Right lung (tissue), 5 donors: ENCODE data around the gene TPK1. TPM values are rescaled to one million over a fixed set of nuclear protein-coding genes. Genes with fewer than 3 reads are reported as not detected.
"Not testable (repeated sequence)": the region's sequence is repeated elsewhere in the genome, so short reads cannot be mapped to it uniquely, and the experiment has no call there.

ENCODE experiments used
- DNase-seq, 2 donors: peaks; one replicate each; pipeline ENCODE4 v3.0.0-alpha.2; 2013
- polyA plus RNA-seq, 5 donors: library from polyadenylated mRNA; unstranded; fragments of 120-200 nt; gene quantifications; one replicate each; pipeline versions ENCODE4 v1.2.1 to v1.2.3, GENCODE V29; 2013; ENCODE audit warnings: inconsistent platforms in 1 of 5, low replicate concordance in 1 of 5; ENCODE audit not compliant: insufficient read length in 5 of 5, insufficient read depth in 1 of 5

TPK1 gene
- polyA plus RNA-seq, 5 donors: 3.2 to 6.0 (median 4.9) TPM

DNA sequence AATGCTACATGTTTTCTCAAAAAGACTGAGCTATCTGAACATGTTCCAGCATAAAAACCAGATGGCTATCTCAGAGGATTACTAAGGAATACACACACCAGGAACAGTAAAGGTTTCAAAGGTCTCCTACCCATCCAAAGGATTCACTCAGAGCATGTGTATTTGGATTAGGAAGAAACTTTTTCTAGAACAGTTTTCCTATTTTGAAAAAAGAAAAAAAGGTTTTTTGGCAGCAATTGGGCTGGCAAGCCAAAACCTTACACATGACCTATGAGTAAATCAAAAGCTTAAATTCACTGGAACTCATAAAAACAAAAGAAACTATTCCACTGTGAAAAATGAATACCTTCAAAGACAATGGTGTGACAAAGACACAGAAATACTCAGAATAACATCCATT is 9.6 kb downstream of the TPK1 start:
- DNase-seq: no peak

DNA sequence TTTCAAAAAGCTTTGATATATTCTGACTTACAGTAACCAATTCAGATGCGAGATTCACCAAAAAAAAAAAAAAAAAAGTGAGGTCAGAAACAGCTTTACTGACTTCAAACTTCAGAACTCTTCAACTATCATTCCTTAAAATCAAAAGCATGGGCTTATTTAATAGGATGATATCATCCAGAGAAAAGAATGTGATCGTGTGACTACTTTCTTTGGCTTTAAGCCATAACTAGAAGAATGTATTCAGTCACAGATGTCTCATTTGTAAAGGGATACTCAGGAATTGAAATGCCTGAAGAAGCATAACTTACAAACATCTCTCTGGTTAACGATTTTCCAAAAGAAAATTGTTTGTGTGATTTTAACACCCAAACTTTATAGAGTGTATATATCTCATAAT is 11.5 kb downstream of the TPK1 start:
- no peak for DNase-seq

DNA sequence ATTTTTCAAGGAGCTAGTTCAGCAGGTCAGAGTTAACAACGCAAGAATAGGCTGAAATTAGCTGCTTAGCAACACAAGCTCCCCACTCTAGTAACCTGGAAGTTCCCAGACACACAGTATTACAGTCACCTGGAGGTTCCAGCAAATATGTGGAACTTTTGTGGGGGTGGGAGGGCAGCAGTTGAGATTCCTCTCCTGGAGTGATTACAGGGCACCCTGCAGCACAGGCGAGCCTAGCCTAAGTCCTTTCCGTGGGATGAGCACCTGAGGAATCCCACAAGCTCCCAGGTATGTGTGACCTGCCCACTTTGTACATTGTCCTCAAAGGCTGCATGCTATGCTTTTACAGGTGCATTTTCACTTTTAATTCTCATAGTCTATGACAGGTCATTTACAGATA is 13.6 kb downstream of the TPK1 start:
- no peak for DNase-seq

DNA sequence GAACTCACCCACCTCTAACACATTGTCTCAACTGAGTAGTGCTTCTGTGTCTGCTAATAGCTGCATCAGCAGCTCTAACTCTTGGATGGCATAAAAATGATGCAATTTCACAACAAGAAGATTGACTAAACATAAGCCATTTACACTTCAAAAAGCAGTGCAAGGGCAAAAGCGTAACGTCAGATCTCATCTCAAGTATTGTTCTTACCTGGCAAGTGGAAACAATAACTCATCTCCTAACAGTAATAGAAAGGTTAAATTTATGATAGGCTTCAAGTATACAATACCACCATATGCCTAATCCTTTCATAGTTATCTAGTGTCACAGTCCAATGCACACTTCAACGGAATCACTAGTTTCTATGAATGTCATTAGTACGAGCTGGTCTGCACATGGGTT is 14.8 kb downstream of the TPK1 start:
- DNase-seq: no peak

DNA sequence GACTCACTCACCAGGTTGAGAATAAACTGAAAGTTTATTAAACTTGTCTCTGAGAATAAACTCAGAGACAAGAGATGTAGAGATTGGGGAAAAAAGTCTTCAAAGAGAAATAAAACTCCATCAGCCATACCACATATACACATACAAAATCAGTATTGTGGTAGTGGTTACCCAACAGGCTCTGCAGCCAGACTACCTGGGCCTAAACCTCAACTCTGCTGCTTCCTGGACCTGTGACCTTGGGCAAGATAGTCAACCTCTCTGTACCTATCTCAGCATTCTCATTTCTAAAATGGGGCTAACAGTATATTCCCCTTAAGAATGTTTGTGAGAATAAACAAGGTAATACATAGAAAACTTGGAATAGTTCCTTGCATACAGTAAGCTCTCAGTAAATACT is 15.3 kb downstream of the TPK1 start:
- no peak for DNase-seq

DNA sequence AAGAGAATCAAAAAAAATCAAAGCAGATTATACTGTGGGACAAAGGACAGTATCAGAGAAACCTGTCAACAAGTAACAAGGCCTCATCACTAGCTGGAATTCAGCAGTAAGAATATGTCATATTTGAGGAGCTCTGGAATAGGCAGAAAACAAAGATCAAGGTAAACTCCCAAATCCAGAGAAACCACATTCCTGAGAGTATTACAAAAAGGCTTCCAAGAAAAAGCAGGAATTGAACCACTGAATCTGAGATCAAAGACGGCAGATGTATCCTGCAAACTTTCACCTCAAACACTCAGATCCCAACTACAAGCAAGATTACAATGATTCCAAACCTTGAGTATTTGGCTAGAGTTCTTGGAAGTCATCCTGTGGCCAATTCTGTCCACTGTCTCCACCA is 16.3 kb downstream of the TPK1 start:
- no peak for DNase-seq

DNA sequence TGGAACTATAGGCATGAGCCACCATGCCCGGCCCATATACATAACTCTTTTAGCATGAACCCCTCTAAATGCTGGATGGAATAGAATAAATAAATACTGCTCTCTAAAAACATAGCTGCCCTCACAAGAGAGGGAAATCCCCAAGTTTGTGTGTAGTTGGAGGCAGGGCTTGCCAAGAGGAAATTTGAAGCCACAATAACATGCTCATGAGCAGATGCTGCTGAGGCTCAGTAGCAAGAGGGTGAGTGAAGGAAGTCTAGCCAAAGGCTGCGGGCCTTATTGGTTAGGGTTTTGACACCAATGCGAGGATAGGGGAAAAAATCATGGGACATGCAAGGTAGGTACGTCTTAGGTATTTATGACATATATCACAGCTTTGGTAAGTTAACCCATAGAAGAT is 17.3 kb downstream of the TPK1 start:
- no peak for DNase-seq

DNA sequence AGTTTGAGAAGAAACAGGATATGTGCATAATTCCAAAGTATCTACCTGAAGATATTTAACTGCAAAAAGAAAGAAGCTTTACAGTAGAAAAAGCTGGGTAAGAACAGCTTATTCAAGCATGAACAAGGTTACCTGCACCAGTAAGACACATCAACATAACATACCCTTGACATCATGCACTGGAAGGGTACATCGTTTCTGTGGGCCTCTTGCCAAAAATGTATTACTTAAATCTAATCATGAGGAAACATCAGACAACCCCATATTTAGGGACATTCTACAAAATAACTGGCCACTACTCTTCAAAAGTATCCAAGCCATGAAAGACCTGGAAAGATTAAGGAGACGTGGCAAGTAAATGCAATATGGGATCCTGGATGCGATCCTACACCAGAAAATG is 18.9 kb downstream of the TPK1 start:
- DNase-seq: no peak

DNA sequence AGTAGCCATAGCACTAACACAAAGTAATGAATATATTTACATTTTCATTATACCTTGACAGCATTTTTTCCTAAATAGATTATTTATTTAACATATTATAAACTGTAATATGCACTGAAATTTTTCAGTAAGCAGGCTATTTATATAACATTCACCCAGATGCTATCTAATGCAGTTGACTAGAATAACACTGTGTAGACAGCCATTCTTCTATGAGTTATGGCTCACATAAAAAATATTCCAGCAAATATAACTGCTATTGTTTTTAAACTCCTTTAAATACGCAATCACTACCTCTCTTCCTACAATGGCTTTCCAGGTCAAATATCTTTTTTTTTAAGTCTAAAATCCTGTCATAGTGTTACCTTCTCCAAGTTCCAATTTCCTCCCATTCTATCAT is 21.6 kb downstream of the TPK1 start:
- no peak for DNase-seq

DNA sequence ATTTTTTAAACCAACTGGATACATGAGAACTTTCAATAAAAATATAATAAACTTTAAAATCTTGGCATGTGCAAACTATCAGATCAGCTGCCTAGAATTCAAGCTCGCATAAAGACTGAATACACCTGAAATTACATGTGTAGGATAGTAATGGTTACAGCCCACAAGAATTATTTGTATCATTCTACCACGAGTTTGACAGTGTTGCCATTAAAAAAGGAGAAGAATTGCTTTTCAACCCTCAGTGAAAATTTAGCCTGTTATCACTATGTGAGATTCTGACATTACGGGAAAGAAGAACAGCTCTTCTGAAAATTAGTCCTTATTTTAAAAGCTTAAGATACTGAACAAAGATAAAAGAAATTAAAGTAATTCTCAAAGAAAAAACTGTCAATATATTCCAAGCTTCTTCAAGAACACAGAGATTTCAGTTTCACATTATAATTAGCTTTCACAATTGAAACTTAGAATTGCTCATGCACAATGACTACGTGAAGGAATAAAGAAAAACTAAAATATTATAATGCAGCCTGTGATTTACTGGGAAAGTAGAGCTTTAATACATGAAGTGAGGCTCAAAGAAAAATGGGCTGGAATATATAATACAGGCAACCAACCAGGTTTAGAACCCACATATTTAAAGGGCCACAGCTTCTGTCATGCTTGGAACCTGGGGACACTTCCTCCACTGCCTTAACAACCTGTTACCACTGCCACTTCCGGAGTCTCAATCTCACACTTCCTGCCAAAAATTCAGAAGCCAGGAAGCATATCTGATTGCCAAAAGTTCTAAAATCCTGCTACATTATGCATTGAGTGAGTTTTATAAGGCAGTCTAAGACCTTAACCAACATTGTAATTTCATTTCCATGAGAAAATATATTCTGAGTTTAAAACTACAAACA is 23.2 kb downstream of the TPK1 start:
- no peak for DNase-seq

DNA sequence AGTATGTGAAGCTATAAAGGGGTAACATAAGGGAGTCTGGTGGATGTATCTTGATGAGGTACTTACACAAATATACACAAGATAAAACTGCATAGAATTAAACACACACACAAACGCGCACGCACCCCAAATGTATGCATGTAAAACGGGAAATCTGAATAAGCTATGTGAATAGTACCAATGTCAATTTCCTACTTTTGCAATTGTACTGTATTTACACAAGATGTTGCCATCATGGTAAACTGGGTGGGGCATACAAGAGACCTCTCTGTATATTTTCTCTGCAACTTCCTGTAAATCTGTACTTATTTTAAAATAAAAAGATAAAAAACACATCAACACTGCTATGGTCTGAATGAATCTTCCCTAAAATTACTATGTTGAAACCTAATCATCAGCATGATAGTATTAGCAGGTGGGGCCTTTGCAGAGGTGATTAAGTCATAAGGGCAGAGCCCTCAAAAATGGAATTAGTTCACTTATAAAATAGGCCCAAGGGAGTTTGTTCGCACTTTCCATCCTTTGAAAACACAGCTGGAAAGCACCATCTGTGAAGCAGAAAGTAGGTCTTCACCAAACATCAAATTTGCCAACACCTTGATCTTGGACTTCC is 30.1 kb downstream of the TPK1 start:
- DNase-seq: no peak

DNA sequence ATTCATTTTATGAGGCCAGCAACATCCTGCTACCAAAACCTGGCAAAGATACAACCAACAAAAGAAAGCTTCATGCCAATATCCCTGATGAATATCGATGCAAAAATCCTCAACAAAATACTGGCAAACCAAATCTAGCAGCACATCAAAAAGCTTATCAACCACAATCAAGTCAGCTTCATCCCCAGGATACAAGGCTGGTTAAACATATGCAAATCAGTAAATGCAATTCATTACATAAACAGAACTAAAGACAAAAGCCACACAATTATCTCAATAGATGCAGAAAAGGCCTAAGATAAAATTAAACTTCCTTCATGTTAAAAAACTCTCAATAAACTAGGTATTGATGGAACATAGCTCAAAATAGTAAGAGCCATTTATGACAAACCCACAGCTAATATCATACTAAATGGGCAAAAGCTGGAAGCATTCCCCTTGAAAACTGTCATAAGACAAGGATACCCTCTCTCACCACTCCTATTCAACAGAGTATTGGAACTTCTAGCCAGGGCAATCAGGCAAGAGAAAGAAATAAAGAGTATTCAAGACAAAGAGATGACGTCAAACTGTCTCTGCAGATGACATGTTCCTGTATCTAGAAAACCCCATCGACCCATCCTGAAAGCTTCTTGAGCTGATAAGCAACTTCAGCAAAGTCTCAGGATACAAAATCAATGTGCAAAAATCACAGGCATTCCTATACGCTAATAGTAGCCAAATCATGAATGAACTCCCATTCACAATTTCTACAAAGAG is 35.0 kb downstream of the TPK1 start:
- DNase-seq: not testable (repeated sequence)

DNA sequence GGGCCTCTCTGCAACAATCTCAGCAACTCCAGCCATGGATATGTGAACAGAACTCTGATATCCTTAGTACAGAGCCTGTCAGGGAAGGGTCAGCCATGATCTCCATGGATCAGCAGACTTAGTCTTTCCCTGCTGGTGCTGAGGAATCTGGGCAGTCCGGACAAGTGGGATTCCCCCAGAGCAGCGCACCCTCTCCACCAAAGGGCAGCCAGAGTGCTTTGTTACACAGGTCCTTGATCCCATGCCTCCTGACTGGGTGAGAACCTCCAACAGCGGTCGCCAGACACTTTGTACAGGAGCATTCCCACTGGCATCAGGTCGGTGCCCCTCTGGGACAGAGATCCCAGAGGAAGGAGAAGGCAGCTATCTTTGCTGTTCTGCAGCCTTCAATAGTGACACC is 38.9 kb downstream of the TPK1 start:
- DNase-seq: no peak

DNA sequence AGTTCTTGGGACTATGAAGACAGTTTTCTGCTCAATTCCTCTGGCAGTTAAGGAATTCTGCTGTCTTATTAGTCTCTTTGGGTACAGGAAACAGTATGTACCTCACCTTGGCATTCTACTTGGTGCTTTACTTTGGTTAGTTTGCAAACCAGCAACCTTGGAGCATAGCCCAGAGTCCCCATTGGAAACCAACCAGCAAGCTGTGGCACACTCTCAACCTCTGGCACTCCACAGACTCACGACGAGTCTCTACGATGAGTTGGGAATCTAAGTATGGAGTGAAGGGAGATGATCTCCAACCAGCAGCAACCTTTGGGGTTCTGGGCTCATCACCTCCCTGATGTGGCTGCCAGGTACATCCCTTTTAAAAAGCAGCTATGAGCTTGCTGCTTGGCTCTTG is 43.8 kb downstream of the TPK1 start:
- no peak for DNase-seq

DNA sequence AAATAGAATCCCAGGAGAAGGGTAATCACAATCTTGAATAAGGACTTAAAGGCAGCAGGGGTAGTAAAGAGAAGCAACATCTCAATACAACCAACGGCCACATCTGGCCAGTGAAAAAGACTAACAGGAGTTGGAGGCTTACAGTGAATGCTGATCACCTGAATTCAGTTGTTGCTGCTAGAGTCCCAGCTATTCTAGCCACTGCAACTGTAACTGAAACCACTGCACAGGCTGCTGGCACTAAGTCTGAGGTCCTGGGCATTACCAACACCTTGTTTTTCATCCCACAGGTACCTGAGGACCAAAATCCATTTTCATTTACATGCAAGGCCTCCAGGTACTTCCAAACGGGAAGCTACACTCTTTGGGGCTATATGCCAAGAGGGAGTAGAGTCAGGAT is 44.4 kb downstream of the TPK1 start:
- no peak for DNase-seq

DNA sequence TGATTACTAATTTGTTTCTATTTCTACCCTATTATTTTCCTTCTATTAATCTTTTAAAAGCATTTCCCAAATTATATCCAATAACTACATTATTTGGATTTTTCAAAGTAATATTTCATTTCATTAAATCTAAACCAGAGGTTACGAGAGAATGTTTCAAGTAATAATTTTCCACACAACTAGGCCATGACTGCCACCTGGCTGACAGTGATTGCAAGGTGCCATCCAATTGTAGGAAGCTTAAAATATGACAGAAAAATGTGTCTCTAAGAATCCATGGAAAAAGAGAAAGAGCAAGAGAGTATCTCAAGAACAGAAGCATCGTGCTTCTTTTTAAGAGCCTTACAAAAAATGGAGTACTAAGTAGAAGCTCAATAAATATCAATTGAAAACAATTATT is 48.7 kb downstream of the TPK1 start:
- no peak for DNase-seq

DNA sequence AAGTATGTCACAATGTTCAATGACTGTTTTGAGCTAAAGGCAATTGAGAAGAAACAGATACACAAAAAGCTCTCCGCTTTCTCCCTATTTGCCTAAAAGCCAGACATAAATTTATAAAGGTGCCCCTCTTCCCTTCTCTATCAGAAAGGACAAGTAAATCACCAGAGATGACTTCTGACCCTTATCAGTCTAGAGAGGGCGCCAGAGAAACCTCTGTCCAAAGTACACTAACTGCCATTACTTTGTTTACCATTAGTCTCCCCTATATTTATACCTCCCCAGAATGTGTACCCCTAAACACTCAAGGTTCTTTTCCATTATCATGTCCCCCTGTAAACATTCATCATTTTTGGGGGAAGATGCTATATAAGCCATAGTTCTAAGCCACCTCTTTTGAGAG is 49.3 kb downstream of the TPK1 start:
- DNase-seq: no peak

DNA sequence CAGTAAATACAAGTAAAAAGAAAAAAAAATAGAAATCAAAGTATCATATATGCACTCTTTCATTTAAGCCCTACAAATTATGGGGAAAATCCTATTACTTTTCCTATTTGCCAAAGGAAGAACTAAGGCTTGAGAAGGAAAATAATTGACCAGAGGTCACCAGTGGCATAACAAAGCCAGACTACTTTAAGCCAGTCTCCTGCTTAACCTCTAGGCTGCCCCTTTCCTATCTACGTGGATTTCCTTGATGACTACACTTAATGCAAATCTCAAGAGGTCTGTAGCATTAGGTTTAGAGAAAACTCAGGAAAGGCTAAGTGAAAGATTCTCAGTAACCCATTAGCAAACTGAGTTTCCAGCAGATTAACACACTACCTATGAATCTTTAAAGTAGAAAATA is 49.8 kb downstream of the TPK1 start:
- DNase-seq: no peak

DNA sequence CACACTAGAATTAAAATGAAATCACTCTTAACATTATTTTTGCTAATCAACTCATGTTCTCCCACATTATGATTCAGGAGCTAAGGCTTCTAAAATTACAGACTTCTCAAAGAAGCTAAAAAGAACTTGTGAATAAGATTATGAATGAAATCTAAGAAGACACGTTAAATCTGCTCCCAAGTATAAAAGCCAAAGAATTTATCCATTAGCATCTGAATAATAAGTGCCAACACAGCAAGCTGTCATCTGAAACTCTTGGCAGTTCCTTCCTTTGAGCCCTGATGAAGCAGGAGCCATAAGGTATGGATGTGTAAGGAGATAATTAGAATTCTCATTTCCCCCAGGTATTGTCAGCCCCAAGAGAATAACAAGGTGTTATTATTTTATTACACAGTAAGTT is 50.3 kb downstream of the TPK1 start:
- no peak for DNase-seq

DNA sequence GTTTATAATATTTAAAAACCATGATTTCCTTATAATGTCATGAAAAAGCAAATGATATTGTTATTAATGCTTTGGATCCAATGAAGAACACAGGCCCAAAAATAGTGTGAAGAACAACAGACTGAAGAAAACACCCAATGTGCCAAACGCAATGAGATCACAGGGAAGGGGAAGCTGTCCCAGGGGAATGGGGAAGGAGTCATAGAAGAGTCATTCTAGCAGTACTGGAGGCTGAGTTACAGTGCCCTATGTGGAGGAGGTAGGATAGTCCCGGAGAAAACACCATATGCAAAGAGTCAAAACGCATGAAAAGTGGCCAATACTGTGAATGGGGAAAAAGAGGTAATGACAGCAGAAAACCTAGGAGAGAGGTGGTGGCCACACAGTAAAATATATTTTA is 50.9 kb downstream of the TPK1 start:
- DNase-seq: no peak

DNA sequence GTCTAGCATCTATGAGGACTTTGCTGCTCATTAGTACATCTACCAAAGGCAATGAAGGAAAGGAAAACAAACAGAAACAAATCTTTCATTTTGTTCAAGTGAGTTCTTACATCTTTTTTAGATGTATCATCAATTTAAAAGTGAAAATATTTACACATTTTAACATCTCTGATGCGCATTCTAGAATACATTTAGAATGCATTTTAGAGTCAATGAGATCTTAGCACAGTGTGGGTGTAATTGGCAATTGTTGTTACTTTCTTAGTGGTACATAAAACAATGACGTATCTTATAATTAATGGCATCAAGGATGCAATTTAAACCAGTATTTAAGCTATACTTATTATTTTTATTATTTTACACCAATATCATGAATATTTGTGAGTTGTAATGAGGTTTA is 51.4 kb downstream of the TPK1 start:
- DNase-seq: no peak

DNA sequence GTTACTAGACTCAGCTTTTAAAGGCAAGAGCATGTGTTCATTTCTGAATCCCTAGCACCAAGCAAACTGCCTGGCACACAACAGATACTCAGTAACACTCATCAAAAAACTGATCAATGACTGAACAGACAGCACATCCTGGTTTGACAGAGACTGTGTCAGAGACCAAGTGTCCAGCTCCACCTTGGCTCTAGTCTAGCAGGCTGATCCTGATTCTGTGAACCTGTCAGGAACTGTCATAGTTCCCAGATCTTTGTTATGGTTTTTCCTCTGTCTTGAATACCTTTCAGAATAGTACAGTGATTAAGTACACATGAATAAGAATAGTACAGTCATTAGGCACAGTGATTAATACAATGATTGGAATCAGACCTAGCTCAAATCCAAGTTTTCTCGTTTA is 53.0 kb downstream of the TPK1 start:
- DNase-seq: no peak

DNA sequence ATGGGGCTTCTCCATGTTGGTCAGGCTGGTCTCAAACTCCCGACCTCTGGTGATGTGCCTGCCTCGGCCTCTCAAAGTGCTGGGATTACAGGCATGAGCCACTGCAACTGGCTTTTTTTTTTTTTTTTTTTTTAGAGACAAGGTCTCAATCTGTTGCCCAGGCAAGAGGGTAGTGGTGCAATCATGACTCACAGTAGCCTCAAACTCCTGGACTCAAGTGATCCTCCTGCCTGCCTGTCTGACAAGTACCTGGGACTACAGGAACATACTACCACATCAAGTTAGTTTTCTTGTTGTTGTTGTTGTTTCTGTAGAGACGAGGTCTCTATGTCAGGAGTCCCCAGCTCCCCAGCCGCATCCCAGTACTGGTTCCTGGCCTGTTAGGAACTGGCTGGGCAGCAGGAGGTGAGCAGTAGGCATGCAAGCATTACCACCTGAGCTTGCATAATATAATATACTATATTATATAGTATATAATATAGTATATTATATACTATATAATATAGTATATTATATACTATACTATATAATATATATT is 55.7 kb downstream of the TPK1 start:
- no peak for DNase-seq
